H1 (cell line): Measurements from ENCODE around the gene OLFML2B. TPM values are rescaled to one million over a fixed set of nuclear protein-coding genes. Genes with fewer than 3 reads are reported as not detected.

ENCODE experiments used
- BCL11A ChIP-seq, 2 experiments: IDR thresholded peaks; one replicate each; pipeline ENCODE4 v1.6.1; 2011; ENCODE audit warnings: low read depth in 2 of 2, low read length in 2 of 2, mild to moderate bottlenecking in 2 of 2
- CTCF ChIP-seq, 3 experiments: IDR thresholded peaks; 1 replicate in 2 of 3; 2 replicates in 1 of 3; pipeline versions ENCODE4 v1.5.1 to v1.6.1; 2011; ENCODE audit warnings: low read length in 3 of 3, mild to moderate bottlenecking in 3 of 3, inconsistent platforms in 2 of 3, low read depth in 1 of 3, moderate library complexity in 1 of 3; ENCODE audit not compliant: insufficient read depth in 1 of 3; ENCODE audit errors: control extremely low read depth in 1 of 3
- E2F6 ChIP-seq: IDR thresholded peaks from 2 replicates; pipeline ENCODE4 v1.6.1; 2012; ENCODE audit warnings: inconsistent platforms
- EP300 ChIP-seq, 2 experiments: IDR thresholded peaks; 1 replicate in 1 of 2; 2 replicates in 1 of 2; pipeline ENCODE4 v1.6.1; 2011 to 2012; ENCODE audit warnings: low read depth in 2 of 2, low read length in 2 of 2, mild to moderate bottlenecking in 2 of 2, borderline replicate concordance in 1 of 2, inconsistent platforms in 1 of 2, moderate library complexity in 1 of 2
- FOSL1 ChIP-seq: IDR thresholded peaks from 2 replicates; pipeline ENCODE4 v1.6.1; 2011; ENCODE audit warnings: mild to moderate bottlenecking, low read depth, low read length, moderate library complexity; ENCODE audit not compliant: insufficient read depth
- KDM1A ChIP-seq: fragments of 200-600, 300-600 bp; sonication (generic); IDR thresholded peaks from 2 replicates; pipeline ENCODE4 v1.7.1; 2016; ENCODE audit warnings: mild to moderate bottlenecking, low read length, borderline replicate concordance
- PHF8 ChIP-seq: fragments of 200-600 bp; sonication (generic); conservative IDR thresholded peaks from 2 replicates; pipeline ENCODE4 v1.7.1; 2012; ENCODE audit warnings: low read depth, mild to moderate bottlenecking, inconsistent platforms, low read length, moderate library complexity
- POLR2A ChIP-seq, 2 experiments: IDR thresholded peaks; 1 replicate in 1 of 2; 2 replicates in 1 of 2; pipeline ENCODE4 v1.6.1; 2011; ENCODE audit warnings: low read depth in 2 of 2, low read length in 2 of 2, mild to moderate bottlenecking in 2 of 2; ENCODE audit errors: control extremely low read depth in 1 of 2
- POLR2AphosphoS5 ChIP-seq: IDR thresholded peaks from 2 replicates; pipeline ENCODE4 v1.6.1; 2011; ENCODE audit warnings: low read depth, low read length
- RAD21 ChIP-seq, 2 experiments: IDR thresholded peaks in 1 of 2; conservative IDR thresholded peaks in 1 of 2; 2 replicates each; pipeline ENCODE4 v1.6.1; 2011; ENCODE audit warnings: low read depth in 2 of 2, low read length in 2 of 2, improper control_type of control experiment in 1 of 2, inconsistent platforms in 1 of 2, mild to moderate bottlenecking in 1 of 2, moderate library complexity in 1 of 2
- RXRA ChIP-seq: IDR thresholded peaks from 2 replicates; pipeline ENCODE4 v1.6.1; 2011; ENCODE audit warnings: low read depth, mild to moderate bottlenecking, low read length, moderate library complexity; ENCODE audit not compliant: insufficient read depth
- SAP30 ChIP-seq: fragments of 300-600 bp; sonication (generic); IDR thresholded peaks from 2 replicates; pipeline ENCODE4 v1.7.1; 2012; ENCODE audit warnings: low read length, moderate library complexity, mild to moderate bottlenecking, inconsistent platforms; ENCODE audit not compliant: insufficient read depth, insufficient replicate concordance
- SP1 ChIP-seq: IDR thresholded peaks from 2 replicates; pipeline ENCODE4 v1.6.1; 2011; ENCODE audit warnings: low read depth, low read length
- SP4 ChIP-seq: IDR thresholded peaks from 2 replicates; pipeline ENCODE4 v1.6.1; 2012; ENCODE audit warnings: low read length, inconsistent platforms
- TAF1 ChIP-seq: IDR thresholded peaks from 2 replicates; pipeline ENCODE4 v1.6.1; 2011; ENCODE audit warnings: mild to moderate bottlenecking, low read depth, low read length
- TBP ChIP-seq: IDR thresholded peaks from 2 replicates; pipeline ENCODE4 v1.6.1; 2011; ENCODE audit warnings: low read depth, low read length, improper control_type of control experiment
- TCF12 ChIP-seq: IDR thresholded peaks from 2 replicates; pipeline ENCODE4 v1.6.1; 2011; ENCODE audit warnings: low read depth, mild to moderate bottlenecking, low read length
- polyA plus RNA-seq, 7 experiments: library from polyadenylated mRNA; depleted of rRNA in 3 of 7; stranded (reverse) in 5 of 7; unstranded in 2 of 7; fragments of >200 nt in 5 of 7; fragments of 200-250 nt in 2 of 7; gene quantifications; 1 replicate in 5 of 7; 2 replicates in 1 of 7; 4 replicates in 1 of 7; pipeline versions ENCODE4 v1.2.1 to v1.2.3, GENCODE V29; 2011 to 2013; ENCODE audit warnings: missing spikeins in 2 of 7, mixed read lengths in 2 of 7
- total RNA-seq: library from RNA; stranded (reverse); fragmentation: NEBNext Ultra II Directional; extraction: Animal tissue kit (Norgen Biotek cat#: 25700); gene quantifications from 2 replicates; pipeline ENCODE4 v1.2.1, GENCODE V29; 2021
- TF ChIP-seq, protein P1 (sequence below): IDR thresholded peaks from 2 replicates; pipeline ENCODE4 v1.6.1; 2012; ENCODE audit warnings: low read length, inconsistent platforms

Gene OLFML2B
- total and polyA plus RNA-seq, 2 of the 8 experiments (the other 6 are each of a cell fraction or from before 2014, with no cell fraction given) = 6.5 to 10.4 TPM

DNA sequence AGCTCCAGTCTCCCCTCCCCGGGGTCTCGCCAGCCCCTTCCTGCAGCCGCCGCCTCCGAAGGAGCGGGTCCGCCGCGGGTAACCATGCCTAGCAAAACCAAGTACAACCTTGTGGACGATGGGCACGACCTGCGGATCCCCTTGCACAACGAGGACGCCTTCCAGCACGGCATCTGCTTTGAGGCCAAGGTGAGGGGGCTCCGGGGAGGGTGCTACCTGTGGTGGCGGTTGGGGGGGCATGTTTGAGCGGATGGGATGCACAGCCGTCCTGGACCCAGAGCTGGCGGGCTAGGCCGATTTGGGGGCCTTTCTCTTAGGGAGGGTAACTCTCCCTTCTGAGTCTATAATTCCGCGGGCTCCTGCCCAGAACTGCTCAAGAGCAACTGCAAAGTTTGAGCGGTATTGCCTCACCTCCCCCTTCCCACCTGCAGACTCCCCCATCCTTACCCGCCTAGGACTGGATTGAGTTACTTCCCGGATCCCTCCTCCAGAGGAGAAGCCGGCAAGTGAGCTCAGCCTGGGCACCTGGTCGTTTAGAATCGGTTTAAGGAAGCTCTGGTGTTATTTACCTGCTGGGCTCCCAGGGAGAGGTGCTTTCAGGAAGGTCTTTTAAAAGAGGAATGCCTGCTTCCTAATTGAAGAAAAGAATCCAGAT lies 46.6 kb upstream of the OLFML2B start (continued):
- TF ChIP-seq E2F6 = peak; percentile 57
- TF ChIP-seq TAF1 = peak; percentile 56
- TF ChIP-seq TCF12 = 0 out of 2 replicates have a peak, but pooled peaks have one; percentile 43
- no peak for TF ChIP-seq CTCF (IDR thresholded peaks at IDR 0.05; ENCODE audit: control extremely low read depth in 1 of 3, insufficient read depth in 1 of 3, low read depth in 1 of 3, low read length in 3 of 3)
- no peak for TF ChIP-seq FOSL1
- no peak for TF ChIP-seq EP300 (IDR thresholded peaks at IDR 0.05; ENCODE audit: borderline replicate concordance in 1 of 2, low read depth in 2 of 2, low read length in 2 of 2)
- TF ChIP-seq RXRA = no peak
- no peak for TF ChIP-seq KDM1A
- TF ChIP-seq POLR2A (IDR thresholded peaks at IDR 0.05; ENCODE audit: control extremely low read depth in 1 of 2, low read depth in 2 of 2, low read length in 2 of 2) = peak in 1 of 2 experiments; percentile 58; a peak in 2 of 3 replicates
- TF ChIP-seq TBP = peak; percentile 58
- TF ChIP-seq BCL11A (IDR thresholded peaks at IDR 0.05; ENCODE audit: low read depth in 2 of 2, low read length in 2 of 2) = no peak
- TF ChIP-seq, protein P1, sequence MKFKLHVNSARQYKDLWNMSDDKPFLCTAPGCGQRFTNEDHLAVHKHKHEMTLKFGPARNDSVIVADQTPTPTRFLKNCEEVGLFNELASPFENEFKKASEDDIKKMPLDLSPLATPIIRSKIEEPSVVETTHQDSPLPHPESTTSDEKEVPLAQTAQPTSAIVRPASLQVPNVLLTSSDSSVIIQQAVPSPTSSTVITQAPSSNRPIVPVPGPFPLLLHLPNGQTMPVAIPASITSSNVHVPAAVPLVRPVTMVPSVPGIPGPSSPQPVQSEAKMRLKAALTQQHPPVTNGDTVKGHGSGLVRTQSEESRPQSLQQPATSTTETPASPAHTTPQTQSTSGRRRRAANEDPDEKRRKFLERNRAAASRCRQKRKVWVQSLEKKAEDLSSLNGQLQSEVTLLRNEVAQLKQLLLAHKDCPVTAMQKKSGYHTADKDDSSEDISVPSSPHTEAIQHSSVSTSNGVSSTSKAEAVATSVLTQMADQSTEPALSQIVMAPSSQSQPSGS = no peak
- TF ChIP-seq SAP30 = no peak
- TF ChIP-seq SP4 = 0 out of 2 replicates have a peak, but pooled peaks have one; percentile 52
- peak in 1 of 2 experiments; percentile 0; a peak in 1 of 4 replicates for TF ChIP-seq RAD21 (IDR thresholded peaks at IDR 0.05 in 1 of 2, conservative IDR thresholded peaks at IDR 0.05 in 1 of 2; ENCODE audit: low read depth in 2 of 2, low read length in 2 of 2)
- 0 out of 2 replicates have a peak, but pooled peaks have one; percentile 17 for TF ChIP-seq SP1
- no peak for TF ChIP-seq PHF8
- peak; percentile 58; the same call in 1 of the 2 replicates for TF ChIP-seq POLR2AphosphoS5
